GM18499 (cell line): ENCODE data around the gene VWF.
"Not testable (repeated sequence)": the region's sequence is repeated elsewhere in the genome, so short reads cannot be mapped to it uniquely, and the experiment has no call there.

Experiments used
- ATAC-seq: cut with Tn5 transposase; IDR thresholded peaks from one replicate; pipeline ENCODE4 v1.9.1; 2021; ENCODE audit warnings: moderate number of reproducible peaks; ENCODE audit not compliant: insufficient read depth, unreplicated experiment

The VWF gene

DNA sequence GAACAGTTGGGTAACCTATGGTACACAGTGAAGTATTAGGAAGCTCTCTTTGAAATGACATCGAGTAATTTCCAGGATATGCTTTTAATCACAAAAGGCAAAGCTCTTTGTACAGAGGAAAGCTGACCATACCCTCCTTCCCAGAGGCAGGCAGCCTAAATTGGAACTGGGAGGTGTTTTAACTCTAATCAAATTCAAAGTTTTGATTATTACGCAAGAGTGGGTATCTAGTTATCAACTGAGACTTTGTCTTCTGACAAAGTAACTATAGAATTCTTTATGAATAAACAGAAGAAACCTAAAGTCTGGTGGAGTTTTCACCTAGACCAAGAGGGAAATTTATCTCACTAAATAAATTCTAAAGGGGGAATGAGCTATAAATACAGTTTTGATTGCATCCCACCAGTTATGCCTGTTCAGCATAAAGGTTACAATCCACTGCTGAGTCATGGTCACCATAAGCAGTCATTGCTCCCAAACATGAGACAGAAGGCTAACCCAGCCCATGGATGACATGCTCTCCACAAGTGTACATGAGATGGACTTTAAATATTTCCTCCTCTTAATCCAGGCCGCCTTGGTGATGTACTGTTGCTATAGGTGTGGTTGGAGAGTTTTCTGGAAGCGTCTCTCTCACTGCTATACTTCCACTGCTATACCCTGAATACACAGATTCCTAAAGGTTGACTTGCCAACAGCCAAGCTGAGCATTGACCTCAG lies 113.7 kb downstream of the VWF start:
- not testable (repeated sequence) for ATAC-seq

DNA sequence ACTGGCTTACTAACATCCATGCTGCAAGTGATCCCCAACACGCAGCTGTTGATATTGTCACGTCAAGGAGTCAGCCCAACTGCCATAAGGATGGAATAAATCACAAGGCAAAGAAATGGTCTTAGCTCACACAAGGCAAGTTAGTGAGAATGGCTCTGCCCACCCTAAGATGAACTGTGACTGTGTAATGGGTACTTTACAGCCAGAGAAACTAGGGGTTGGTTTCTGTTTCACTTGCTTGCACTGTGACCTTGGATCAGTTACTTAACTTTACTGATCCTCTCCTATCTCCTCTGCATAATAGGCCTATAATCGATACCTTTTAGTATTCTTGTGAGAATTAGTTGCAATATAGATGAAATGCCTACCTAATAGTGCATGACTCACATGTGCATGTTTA lies 127.2 kb downstream of the VWF start:
- no peak for ATAC-seq

DNA sequence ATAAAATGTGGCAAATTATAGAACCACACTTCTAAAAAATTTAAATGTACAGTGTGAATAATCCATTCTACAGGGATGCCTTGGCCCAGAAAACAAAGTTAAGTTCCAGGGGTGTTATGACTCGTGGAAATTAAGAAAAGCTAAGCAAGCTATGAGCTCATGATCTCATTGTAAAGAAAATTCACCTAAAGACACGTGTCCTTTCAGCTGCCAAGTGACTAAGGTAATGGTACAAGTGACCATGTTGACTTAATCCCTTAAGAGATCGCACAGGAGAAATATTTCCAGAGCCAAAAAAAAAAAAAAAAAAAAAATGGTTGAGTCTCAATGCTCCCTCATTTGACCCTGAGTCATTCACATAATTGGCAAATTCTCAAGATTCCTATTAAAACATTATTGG lies 128.0 kb downstream of the VWF start:
- ATAC-seq = no peak

DNA sequence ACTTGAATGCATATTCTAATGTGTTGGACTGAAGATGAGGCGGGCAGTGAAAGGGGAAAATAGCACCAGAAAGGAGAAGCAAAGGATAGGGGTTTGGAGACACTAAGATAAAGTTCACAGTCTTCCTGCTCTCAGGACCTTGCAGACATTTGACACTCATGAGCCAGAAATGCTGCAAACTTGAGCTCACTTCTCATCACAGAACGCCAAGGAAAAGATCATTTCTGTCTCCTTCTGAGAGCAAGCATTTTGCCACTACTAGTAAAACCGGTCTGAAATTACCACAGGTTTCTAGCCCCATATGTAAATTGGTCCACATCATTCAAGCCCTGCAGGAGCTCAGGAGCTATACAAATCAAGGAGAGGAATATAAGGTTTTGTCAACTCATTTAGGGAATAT lies 134.8 kb downstream of the VWF start:
- no peak for ATAC-seq

DNA sequence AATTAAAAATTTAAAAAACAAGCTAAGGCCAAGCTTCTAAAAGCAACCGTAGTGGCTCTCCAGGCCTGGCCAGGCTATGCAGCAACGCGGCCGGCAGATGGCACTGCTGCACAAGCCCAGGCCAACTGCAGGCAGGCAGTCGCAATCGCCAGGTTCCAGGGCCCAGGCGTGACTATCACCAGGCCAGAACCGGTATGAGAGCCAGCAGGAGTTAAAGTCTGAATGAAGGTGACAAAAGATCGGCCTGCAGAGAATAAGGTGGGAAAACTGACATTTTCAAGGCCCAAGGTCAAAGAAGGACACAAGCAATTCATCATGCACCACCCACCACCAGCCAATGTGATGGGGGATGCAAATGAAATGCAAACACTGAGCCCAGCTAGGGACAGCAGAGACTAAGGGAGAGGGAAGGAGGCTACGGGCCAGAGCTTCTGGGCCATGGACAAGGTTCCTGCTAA lies 135.8 kb downstream of the VWF start:
- ATAC-seq = no peak

DNA sequence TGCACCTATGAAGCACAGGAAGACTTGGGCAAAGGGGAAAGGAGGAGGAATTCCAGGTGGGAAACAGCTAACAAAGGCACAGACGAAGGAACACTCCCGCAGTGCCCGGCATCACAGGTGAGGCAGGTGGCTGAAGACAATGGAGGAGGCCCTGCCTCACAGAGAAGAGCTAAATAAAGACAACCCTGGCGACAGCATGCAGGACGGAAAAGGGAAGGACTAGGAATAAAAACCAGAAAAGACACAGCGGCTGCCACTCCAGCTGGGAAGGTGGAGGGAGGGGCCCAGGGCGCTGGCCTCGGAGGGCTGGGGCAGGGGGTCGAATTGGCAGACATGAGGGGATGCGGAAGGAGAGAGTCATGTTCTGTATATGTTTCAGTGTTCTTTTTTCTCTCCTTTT lies 136.4 kb downstream of the VWF start:
- no peak for ATAC-seq

DNA sequence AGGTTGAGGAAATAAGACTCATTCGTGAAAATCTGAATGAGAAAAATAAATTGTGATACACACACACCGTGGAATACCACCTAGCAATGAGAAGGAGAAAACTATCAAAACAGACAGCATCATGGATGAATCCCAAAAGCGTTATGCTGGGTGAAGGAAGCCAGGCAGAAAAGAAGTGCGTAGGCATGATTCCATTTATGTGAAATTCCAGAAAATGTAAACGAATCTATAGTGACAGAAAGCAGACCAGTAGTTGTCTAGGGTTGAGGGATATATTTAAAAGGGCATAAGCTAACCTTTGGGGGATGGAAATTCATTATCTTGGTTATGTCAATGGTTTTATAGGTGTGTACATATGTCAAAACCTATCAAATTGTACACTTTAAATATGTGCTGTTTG lies 136.9 kb downstream of the VWF start:
- ATAC-seq = no peak

DNA sequence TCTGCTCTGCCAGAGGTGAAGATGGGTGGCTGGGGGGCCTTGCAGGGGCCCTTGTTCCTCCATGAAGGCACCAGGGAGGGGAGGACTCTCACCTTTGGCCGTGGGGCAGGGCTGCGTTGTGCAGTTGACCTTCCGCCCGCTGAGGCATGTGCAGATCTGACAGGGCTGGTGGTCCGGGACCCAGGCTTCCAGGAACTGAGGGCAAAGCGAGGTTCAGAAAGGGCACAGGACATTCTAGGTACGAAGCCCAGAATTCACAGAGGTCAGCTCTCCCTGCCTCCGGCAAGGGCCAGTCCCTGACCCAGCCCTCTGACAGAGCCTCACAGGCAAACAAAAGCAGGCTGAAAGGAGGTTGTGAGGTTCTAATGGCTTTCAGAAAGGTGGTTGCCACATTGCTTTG lies 139.0 kb downstream of the VWF start:
- no peak for ATAC-seq

DNA sequence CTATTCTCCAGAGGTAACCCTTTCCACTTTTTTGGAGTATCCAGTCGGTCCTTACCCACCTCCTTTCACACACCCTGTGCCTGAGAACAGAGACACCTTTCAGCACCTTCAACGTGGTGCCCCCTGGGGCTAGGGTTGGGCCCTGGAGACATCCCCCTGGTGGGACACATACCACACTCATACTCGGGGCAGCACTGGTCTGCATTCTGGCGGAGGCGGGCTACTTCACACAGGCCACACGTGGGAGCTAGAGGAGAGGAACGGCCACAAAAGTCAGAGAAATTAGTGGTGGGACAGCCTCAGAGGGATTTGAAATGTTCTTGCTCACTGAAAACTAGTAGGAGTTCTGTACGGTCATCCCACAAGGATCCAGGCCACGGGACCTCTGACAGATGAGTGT lies 139.6 kb downstream of the VWF start:
- no peak for ATAC-seq

DNA sequence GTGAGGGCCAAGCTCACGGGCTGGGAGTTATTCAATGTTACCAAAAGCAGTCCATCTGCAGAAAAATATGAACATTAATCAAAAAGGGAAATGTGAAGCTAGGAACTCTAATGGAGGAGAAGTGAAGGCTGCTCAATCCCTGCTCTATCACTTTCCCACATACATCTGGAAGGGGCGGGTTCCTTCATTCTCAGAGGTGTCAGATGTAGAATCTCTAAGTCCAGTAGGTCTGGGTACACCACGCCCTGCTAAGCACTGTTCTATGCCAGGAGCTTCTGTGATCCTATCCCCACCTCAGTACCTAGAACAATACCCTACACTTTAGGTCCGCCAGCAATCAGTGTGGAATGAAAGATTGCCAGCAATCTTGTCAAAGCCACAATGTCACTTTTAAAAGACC lies 142.4 kb downstream of the VWF start:
- ATAC-seq = no peak

DNA sequence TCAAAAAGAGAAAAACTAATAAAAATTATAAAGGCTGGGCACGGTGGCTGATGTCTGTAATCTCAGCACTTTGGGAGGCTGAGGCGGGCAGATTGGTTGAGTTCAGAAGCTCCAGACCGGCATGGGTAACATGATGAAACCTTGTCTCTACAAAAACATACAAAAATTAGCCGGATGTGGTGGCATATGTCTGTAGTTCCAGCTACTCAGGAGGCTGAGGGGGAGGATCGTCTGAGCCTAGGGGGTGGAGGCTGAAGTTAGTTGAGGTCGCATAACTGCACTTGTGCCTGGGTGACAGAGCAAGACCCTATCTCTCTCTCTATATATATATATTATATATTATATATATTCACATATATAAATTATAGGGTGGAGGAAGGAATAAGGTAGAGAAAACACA lies 146.9 kb downstream of the VWF start:
- no peak for ATAC-seq

DNA sequence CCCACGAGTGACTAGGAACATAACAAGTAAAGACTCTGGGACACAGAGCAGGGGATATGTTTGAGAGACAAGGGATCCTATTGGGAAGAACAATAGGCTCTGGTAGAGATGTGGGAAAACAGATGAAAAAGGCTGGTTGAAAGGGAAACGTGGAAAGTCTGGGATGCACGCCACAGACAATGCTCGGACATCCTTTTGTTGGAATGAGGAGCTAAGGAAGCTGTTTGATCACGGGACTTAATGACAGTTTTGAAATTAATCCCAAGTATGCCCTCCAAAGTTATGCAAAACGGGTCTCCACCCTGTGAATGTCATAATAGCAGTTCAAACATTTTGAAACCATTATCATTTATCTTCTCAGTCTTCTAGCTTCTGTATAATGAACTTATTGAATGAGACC lies 147.8 kb downstream of the VWF start:
- ATAC-seq = no peak

DNA sequence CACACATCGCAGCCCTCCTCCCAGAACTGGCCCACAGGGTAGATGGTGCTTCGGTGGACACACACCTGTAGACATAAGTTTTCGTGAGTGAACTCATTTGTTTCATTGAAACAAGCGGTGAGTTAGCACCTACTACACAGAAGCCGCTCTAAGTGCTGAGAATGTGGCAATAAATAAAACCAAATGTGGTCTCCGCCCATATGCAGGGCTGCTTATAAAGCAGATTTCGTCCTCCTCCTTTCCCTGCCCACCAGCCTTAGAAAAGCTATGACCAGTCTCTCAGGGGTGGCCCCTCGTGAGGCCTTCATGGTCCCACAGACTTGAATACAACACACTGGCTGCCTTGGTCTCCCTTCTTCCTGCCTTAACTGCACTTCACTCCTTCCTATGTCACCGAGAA lies 148.3 kb downstream of the VWF start:
- ATAC-seq = no peak

DNA sequence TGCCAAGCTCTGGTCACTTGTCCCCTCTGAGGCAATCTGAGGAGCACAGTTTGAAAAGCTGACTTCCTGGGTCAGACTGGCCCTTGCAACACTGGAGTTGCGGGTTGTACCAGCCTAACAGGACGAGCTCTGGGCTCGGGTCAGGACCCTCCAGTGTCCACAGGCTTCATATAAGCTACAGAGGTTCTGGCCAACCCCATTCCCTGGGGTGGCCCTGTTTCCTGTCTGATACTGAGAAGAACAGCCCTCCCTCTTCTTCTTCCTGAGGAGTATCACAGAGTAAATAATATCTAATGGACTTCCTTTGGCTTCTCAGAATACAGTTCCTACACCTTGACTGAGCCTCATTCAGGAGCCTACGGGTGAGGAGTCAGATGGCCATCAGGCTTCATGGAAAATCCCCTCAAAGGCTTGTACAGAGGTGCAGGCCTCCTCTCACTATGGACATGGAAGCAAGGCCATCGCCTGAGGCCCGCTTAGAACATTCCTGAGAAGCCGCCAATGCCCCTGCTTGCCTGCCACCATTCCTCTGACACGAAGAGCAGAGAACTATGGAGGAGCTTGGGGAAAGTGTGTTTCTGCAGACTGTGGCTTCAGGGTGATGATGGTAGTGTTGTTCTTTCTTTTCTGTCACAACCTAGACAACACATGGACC lies 150.9 kb downstream of the VWF start:
- no peak for ATAC-seq

DNA sequence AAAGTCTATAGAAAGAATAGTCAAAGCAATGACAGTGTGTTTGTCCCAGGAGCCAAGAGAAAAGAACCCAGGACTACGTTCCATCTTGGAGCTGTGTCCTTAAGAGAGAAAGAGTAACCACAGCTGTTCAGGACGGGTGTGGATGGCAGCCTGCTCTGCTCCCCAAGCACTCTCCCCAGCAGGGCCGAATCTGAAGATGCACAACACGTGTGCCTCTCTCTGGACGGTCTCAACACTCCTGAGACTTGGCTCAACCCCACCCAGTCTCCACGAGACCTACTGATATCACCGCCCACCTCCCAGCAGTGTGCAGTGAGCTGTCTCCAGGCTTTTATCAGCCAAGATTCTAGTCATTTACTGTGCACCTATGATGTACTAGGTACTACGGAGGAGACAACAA lies 152.1 kb downstream of the VWF start:
- no peak for ATAC-seq

DNA sequence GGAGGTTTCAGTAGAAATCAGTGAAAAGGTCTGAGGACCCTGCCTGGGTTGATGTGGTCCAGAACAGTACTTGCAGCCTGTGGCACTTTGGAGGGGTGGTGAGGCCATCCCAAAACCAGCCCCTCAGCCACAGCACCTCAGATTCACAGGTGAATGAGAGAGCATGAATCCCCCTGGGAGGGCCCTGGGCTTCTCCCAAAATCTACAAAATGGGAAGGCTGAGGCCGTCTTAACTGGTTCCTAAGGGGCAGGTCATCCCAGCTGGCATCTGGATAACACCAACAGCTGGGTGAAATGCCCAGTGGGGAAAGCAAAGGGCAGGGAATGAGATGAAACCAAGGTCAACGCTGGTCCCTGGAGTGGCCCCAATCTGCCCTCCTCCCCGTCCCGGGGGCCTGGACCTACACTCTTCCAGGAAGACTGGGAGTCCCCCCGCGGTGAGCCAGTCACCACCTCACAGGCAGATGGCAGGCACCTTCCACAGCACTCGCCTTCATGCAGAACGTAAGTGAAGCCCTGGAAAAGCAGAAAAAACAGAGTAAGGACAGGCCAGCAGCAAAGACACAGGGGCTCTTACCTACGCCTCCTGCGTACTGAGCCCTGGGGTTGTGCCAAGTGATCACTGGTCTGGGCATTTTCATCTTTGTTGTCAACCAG lies 153.1 kb downstream of the VWF start:
- ATAC-seq = no peak

DNA sequence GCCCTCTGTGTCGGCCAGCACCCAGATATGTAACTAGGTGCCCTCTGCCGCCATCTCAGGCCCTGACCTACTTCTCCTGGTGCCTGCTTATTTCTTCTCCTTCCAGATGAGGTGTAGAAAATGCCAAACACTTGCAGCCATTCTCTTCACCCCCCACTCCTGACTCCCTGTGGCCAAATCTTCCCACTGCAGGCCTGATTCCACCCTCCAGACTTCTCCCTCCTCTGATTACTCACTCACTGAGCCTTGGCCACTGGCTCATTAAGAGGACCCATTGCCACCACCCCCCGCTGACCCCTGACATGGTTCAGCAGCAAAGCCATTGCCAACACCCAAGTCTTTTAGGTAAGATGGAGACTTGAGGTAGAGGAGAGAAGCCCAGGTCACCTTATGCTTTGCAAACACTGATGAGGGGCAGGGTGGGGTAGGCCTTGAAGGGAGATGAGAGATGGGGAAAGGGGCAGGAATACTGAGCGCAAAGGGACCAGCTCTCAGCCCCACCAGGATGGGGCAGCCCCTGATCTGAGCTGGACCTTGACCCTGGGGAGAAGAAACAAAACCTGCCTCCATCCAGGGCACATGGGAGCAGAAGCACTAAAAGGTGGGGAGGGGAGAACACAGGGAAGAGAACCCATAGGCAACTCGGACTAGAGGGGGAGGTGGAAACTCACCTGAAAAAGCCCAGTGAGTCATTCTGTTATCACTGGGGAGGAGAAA lies 154.3 kb downstream of the VWF start:
- no peak for ATAC-seq

DNA sequence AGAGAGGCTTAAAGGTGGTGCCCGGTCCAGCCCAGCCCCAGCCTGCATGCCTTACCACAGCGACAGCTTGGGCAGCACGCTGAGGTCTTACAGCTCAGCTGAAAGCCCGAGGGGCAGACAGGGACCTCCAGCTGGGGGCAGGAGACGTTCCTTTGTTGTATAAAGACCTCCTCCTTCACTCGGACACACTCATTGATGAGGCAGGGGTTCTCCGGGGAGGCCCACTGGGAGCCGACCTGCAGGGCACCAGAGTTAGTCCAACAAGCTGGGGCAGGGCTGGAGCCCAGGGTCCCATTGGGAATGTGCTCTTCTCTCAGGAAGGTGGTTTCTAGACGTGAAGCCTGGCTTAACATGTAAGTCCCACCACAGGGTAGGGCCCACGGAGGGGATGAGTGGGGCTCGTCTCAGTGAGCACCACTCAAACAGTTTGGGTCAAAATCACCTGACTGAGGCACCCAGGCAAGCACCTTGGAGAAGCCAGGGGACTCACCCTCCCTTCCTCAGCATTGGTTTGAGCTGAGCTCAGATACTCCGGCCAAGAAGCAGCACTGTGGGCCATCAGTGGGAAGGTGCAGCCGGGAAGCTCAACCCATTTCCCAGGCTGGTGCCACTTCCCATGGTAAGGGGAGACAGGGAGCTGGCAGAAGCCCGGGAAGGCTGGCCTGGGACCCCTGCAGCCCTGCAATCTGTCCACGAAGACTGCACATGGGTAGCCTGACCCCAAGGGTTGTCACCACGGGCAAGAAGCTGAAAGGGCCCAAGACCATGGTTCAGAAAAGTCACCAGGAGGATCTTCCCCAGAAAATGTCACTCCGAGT lies 155.1 kb downstream of the VWF start:
- ATAC-seq = no peak

DNA sequence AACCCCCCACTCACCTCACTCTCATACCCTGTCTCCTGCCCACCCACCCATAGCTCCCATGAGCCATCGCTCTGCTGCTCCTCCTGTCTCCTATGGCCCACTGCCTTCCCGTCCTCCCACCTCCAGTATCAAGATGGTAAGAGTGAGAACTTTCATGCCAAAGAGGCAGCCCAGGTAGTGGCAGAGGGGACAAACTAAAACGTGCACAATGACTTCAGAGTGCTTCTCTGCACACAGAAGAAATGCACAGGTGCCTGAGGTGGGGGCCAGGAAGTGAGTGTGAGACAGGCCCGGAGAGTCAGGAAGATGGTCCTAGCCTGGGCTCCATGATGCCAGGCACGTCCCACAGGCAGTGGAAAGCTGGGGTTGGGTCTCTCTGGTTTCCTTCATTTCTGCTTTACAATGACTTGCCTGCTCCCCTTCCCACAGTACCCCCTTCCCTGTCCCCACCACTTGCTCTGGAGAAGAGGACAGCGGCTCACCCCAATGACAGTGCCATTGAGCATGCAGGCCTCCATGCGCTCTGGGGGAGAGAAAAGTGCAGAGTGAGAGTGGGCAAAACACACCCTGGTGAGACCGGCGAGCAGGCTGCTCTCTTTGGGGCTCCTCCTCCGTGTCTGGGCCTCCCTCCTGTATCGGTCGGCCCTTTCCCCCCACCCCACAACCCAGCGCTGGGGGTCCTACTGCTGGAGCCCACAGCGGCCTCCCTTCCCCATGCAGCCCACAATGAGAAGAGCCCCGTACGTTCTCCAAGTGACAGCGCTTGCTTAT lies 156.6 kb downstream of the VWF start:
- ATAC-seq = no peak
